GM18526 (cell line): ENCODE data around the gene NUMBL.

Source experiments
- POLR2A ChIP-seq: IDR thresholded peaks from 3 replicates; pipeline ENCODE4 v1.6.1; 2011; ENCODE audit not compliant: insufficient read length; ENCODE audit errors: extremely low read depth

NUMBL gene

GRCh38 chr19:40627486-40628279 is 62.8 kb downstream of the NUMBL start:
- TF ChIP-seq POLR2A = no peak

- no peak for TF ChIP-seq POLR2A
These were observed 63.5 kb downstream of the NUMBL start for GRCh38 chr19:40626918-40627317.

- TF ChIP-seq POLR2A = no peak
These were observed 64.9 kb downstream of the NUMBL start for GRCh38 chr19:40625406-40626120.

GRCh38 chr19:40623403-40624251 is 66.8 kb downstream of the NUMBL start:
- TF ChIP-seq POLR2A = no peak

GRCh38 chr19:40622773-40623075 is 67.7 kb downstream of the NUMBL start:
- no peak for TF ChIP-seq POLR2A

- no peak for TF ChIP-seq POLR2A
These were observed 68.3 kb downstream of the NUMBL start for GRCh38 chr19:40621966-40622772.

- TF ChIP-seq POLR2A = no peak
These were observed 69.2 kb downstream of the NUMBL start for GRCh38 chr19:40621283-40621682.

GRCh38 chr19:40620161-40620485 is 70.3 kb downstream of the NUMBL start:
- TF ChIP-seq POLR2A = no peak

GRCh38 chr19:40619333-40620160 is 70.9 kb downstream of the NUMBL start:
- TF ChIP-seq POLR2A = no peak

GRCh38 chr19:40617961-40618360 is 72.5 kb downstream of the NUMBL start:
- no peak for TF ChIP-seq POLR2A

- no peak for TF ChIP-seq POLR2A
These were observed 73.5 kb downstream of the NUMBL start for GRCh38 chr19:40616941-40617340.

GRCh38 chr19:40616178-40616577 is 74.3 kb downstream of the NUMBL start:
- no peak for TF ChIP-seq POLR2A
